GM23338 (cell line): ENCODE data around the gene ZCCHC2.

Experiments used
- CTCF ChIP-seq, 2 experiments: fragments of 200-600 bp in 1 of 2; sonication (generic) in 1 of 2; conservative IDR thresholded peaks; 2 replicates each; pipeline versions ENCODE4 v1.5.1 to v1.6.1; 2016 to 2017; ENCODE audit warnings: antibody characterized with exemption in 2 of 2, low read depth in 2 of 2, mild to moderate bottlenecking in 2 of 2, moderate library complexity in 1 of 2
- ETS1 ChIP-seq: IDR thresholded peaks from 2 replicates; pipeline ENCODE4 v1.6.1; 2016; ENCODE audit warnings: antibody characterized with exemption
- EZH2 ChIP-seq: fragments of 200-600 bp; sonication (generic); IDR thresholded peaks from one replicate; pipeline ENCODE4 v1.8.0; 2017; ENCODE audit warnings: antibody characterized with exemption, mild to moderate bottlenecking, low read depth; ENCODE audit not compliant: unreplicated experiment
- POLR2AphosphoS5 ChIP-seq: IDR thresholded peaks from 2 replicates; pipeline ENCODE4 v1.6.1; 2016; ENCODE audit warnings: antibody characterized with exemption, low read depth

GRCh38 chr18:62525608-62526007 is 2.8 kb downstream of the ZCCHC2 start:
- TF ChIP-seq CTCF (conservative IDR thresholded peaks at IDR 0.05; ENCODE audit: low read depth in 2 of 2): no peak
- no peak for TF ChIP-seq ETS1
- TF ChIP-seq EZH2: no peak
- TF ChIP-seq POLR2AphosphoS5: no peak
